Thyroid gland (tissue), 4 donors: ENCODE measurements around the gene TRIM6. TPM values are rescaled to one million over a fixed set of nuclear protein-coding genes. Genes with fewer than 3 reads are reported as not detected.

Experiments
- DNase-seq, 2 donors: peaks; one replicate each; pipeline ENCODE4 v3.0.0-alpha.2; 2019
- H3K27ac ChIP-seq, 3 donors: fragments of 200-600 bp; sonication (generic); 1 replicate in 2 of 3; 2 replicates in 1 of 3; pipeline ENCODE4 v1.5.1; 2016 to 2019; ENCODE audit warnings: mild to moderate bottlenecking in 1 of 3, moderate library complexity in 1 of 3
- H3K27me3 ChIP-seq: fragments of 200-600 bp; sonication (generic); one replicate; pipeline ENCODE4 v1.5.1; 2019
- H3K36me3 ChIP-seq, 2 donors: fragments of 200-600 bp; sonication (generic); one replicate each; pipeline ENCODE4 v1.5.1; 2016 to 2019
- H3K4me1 ChIP-seq, 2 donors: fragments of 200-600 bp; sonication (generic); one replicate each; pipeline ENCODE4 v1.5.1; 2017 to 2019
- H3K4me3 ChIP-seq, 3 donors: fragments of 200-600 bp; sonication (generic); replicated peaks in 1 of 3; 1 replicate in 2 of 3; 2 replicates in 1 of 3; pipeline ENCODE4 v1.5.1; 2016; ENCODE audit warnings: mild to moderate bottlenecking in 1 of 3
- H3K9me3 ChIP-seq: fragments of 200-600 bp; sonication (generic); one replicate; pipeline ENCODE4 v1.5.1; 2017
- CTCF ChIP-seq, 6 experiments: fragments of 200-600 bp in 3 of 6; fragments of 450-650 bp in 3 of 6; sonication (generic) in 3 of 6; IDR thresholded peaks; one replicate each; pipeline ENCODE4 v1.5.1; 2016 to 2019; ENCODE audit warnings: antibody characterized with exemption in 6 of 6, mild to moderate bottlenecking in 2 of 6, inconsistent platforms in 1 of 6, moderate library complexity in 1 of 6
- POLR2A ChIP-seq, 2 donors: fragments of 450-650 bp; IDR thresholded peaks; one replicate each; pipeline ENCODE4 v1.6.1; 2017; ENCODE audit warnings: antibody characterized with exemption in 2 of 2, mild to moderate bottlenecking in 2 of 2, moderate library complexity in 1 of 2
- WGBS, 2 donors: methylation state at CpG; one replicate each; pipeline ENCODE4 v1.1.5; 2017; 5-methylcytosine and 5-hydroxymethylcytosine counted together
- intact Hi-C: fragments of 100-400 bp; cut with DNase I; formaldehyde crosslinking; loops from one replicate; pipeline ENCODE4 v1.15.1; 2023
- total RNA-seq, 4 donors: library from RNA; depleted of rRNA; stranded (reverse); fragments of >200 nt; gene quantifications; one replicate each; pipeline ENCODE4 v1.2.3, GENCODE V29; 2016

The TRIM6 gene
- total RNA-seq, 4 donors from 2014 or later = 7.1 to 9.6 (median 9.2) TPM

- no peaks in the 10 kb centered on the region for H3K27me3 ChIP-seq
- TF ChIP-seq CTCF (IDR thresholded peaks at IDR 0.05) (no peak), POLR2A (IDR thresholded peaks at IDR 0.05) (no peak)
- no peak overlapping the region for H3K4me3 ChIP-seq
- no peaks in the 10 kb centered on the region for H3K36me3 ChIP-seq
- peaks cover 0 to 4% of the 10 kb centered on the region in 2 donors for H3K4me1 ChIP-seq
- H3K9me3 ChIP-seq = no peaks in the 10 kb centered on the region
- intact Hi-C loops = no loop called here
- WGBS, 2 donors = 62 to 79% methylated on average over 3 of the region's 3 CpGs
- H3K27ac ChIP-seq = no peak overlapping the region
- DNase-seq = no peak
These were observed 39.7 kb upstream of the TRIM6 start for GRCh38 chr11:5556596-5557188.

GRCh38 chr11:5557751-5558150 lies 38.7 kb upstream of the TRIM6 start:
- peaks cover 0 to 4% of the 10 kb centered on the region in 2 donors for H3K4me1 ChIP-seq
- no peak overlapping the region for H3K4me3 ChIP-seq
- WGBS, 2 donors = 94 to 95% methylated on average over 3 of the region's 3 CpGs
- DNase-seq = no peak
- H3K27me3 ChIP-seq = no peaks in the 10 kb centered on the region
- H3K9me3 ChIP-seq = no peaks in the 10 kb centered on the region
- no peak overlapping the region for H3K27ac ChIP-seq
- H3K36me3 ChIP-seq = no peaks in the 10 kb centered on the region
- intact Hi-C loops = no loop called here
- no peak for TF ChIP-seq CTCF (IDR thresholded peaks at IDR 0.05)
- no peak for TF ChIP-seq POLR2A (IDR thresholded peaks at IDR 0.05)

GRCh38 chr11:5564259-5565019 lies 32.0 kb upstream of the TRIM6 start:
- 79 to 80% methylated on average over 1 of the region's 1 CpG for WGBS, 2 donors
- DNase-seq = no peak
- no peaks in the 10 kb centered on the region for H3K9me3 ChIP-seq
- no peak overlapping the region for H3K4me3 ChIP-seq
- intact Hi-C loops = no loop called here
- H3K36me3 ChIP-seq = no peaks in the 10 kb centered on the region
- no peak overlapping the region for H3K27ac ChIP-seq
- no peaks in the 10 kb centered on the region for H3K4me1 ChIP-seq
- no peak for TF ChIP-seq POLR2A (IDR thresholded peaks at IDR 0.05)
- TF ChIP-seq CTCF (IDR thresholded peaks at IDR 0.05) = no peak
- no peaks in the 10 kb centered on the region for H3K27me3 ChIP-seq

- TF ChIP-seq CTCF (IDR thresholded peaks at IDR 0.05) (no peak), POLR2A (IDR thresholded peaks at IDR 0.05) (no peak)
- WGBS, 2 donors = 91 to 92% methylated on average over 2 of the region's 2 CpGs
- Histone ChIP-seq H3K9me3 (no peaks in the 10 kb centered on the region), H3K36me3 (no peaks in the 10 kb centered on the region), H3K4me3 (no peak overlapping the region), H3K4me1 (no peaks in the 10 kb centered on the region), H3K27me3 (no peaks in the 10 kb centered on the region), H3K27ac (no peak overlapping the region)
- no peak for DNase-seq
- intact Hi-C loops = no loop called here
These were observed 21.8 kb upstream of the TRIM6 start for GRCh38 chr11:5574654-5575053.

GRCh38 chr11:5575152-5575551 lies 21.3 kb upstream of the TRIM6 start:
- H3K9me3 ChIP-seq = no peaks in the 10 kb centered on the region
- no peaks in the 10 kb centered on the region for H3K27me3 ChIP-seq
- no peak overlapping the region for H3K4me3 ChIP-seq
- H3K27ac ChIP-seq = no peak overlapping the region
- no peaks in the 10 kb centered on the region for H3K4me1 ChIP-seq
- TF ChIP-seq POLR2A (IDR thresholded peaks at IDR 0.05) (no peak), CTCF (IDR thresholded peaks at IDR 0.05) (no peak)
- H3K36me3 ChIP-seq = no peaks in the 10 kb centered on the region
- intact Hi-C loops = no loop called here
- WGBS, 2 donors = 77 to 81% methylated on average over 4 of the region's 4 CpGs
- DNase-seq = no peak
